ENCODE data around the gene ASPG.

ASPG gene

GRCh38 chr14:104085032-104085888 is at the start of gene ASPG:
ASPG (plus strand) TSS chr14:104085700; CDS start chr14:104085771, 71 bp downstream.
- no peak for DNase-seq (ENCODE audit: low spot score)

GRCh38 chr14:104036212-104036611 is 49.3 kb upstream of the ASPG start:
- no peak for DNase-seq (ENCODE audit: low spot score)

- DNase-seq (ENCODE audit: low spot score) = no peak
These were observed 48.4 kb upstream of the ASPG start for GRCh38 chr14:104037074-104037473.

- DNase-seq (ENCODE audit: low spot score) = no peak
These were observed 47.6 kb upstream of the ASPG start for GRCh38 chr14:104037903-104038302.

GRCh38 chr14:104039214-104039613 is 46.3 kb upstream of the ASPG start:
- no peak for DNase-seq (ENCODE audit: low spot score)

GRCh38 chr14:104040539-104040938 is 45.0 kb upstream of the ASPG start:
- DNase-seq (ENCODE audit: low spot score) = no peak

GRCh38 chr14:104041430-104042104 is 43.9 kb upstream of the ASPG start:
- no peak for DNase-seq (ENCODE audit: low spot score)

GRCh38 chr14:104044016-104044415 is 41.5 kb upstream of the ASPG start:
- no peak for DNase-seq (ENCODE audit: low spot score)

- no peak for DNase-seq (ENCODE audit: low spot score)
These were observed 37.7 kb upstream of the ASPG start for GRCh38 chr14:104047761-104048160.

- no peak for DNase-seq (ENCODE audit: low spot score)
These were observed 36.6 kb upstream of the ASPG start for GRCh38 chr14:104048758-104049507.

GRCh38 chr14:104049576-104050240 is 35.8 kb upstream of the ASPG start:
- no peak for DNase-seq (ENCODE audit: low spot score)

GRCh38 chr14:104051092-104051813 is 34.2 kb upstream of the ASPG start:
- DNase-seq (ENCODE audit: low spot score) = no peak

GRCh38 chr14:104054222-104054905 is 31.1 kb upstream of the ASPG start:
- DNase-seq (ENCODE audit: low spot score) = no peak

- no peak for DNase-seq (ENCODE audit: low spot score)
These were observed 23.2 kb upstream of the ASPG start for GRCh38 chr14:104062281-104062680.

- no peak for DNase-seq (ENCODE audit: low spot score)
These were observed 21.5 kb upstream of the ASPG start for GRCh38 chr14:104064003-104064402.

- no peak for DNase-seq (ENCODE audit: low spot score)
These were observed 19.2 kb upstream of the ASPG start for GRCh38 chr14:104066279-104066678.

- no peak for DNase-seq (ENCODE audit: low spot score)
These were observed 18.7 kb upstream of the ASPG start for GRCh38 chr14:104066719-104067295.

GRCh38 chr14:104069541-104069940 is 16.0 kb upstream of the ASPG start:
- no peak for DNase-seq (ENCODE audit: low spot score)

GRCh38 chr14:104072586-104072985 is 12.9 kb upstream of the ASPG start:
- peak; percentile 26 for DNase-seq (ENCODE audit: low spot score)

GRCh38 chr14:104073764-104074163 is 11.7 kb upstream of the ASPG start:
- DNase-seq (ENCODE audit: low spot score) = no peak
